K562 (cell line): ENCODE data around the gene HPSE2. TPM values are rescaled to one million over a fixed set of nuclear protein-coding genes. Genes with fewer than 3 reads are reported as not detected.

Source experiments
- ATAC-seq: fragments of 200-7000 bp; cut with Tn5 transposase; 3 replicates; pipeline ENCODE4 v1.9.1; 2020; ENCODE audit warnings: moderate library complexity
- BruUV-seq: library from RNA; stranded (reverse); fragments of 400-500 nt; replicated peaks from 2 replicates; lab custom pipeline; 2021; lab: Mats Ljungman, UMichigan
- CTCF ChIA-PET: fragments of 300-600 bp; formaldehyde crosslinking; extraction: SDS; loops from one replicate; lab custom pipeline; 2021; ENCODE audit warnings: low intra/inter-chr PET ratio; lab: Yijun Ruan, JAX
- POLR2A ChIA-PET: fragments of 300-600, 350-650 bp; sonication (Branson Sonifier 250); formaldehyde crosslinking; extraction: SDS; loops from one replicate; lab custom pipeline; 2021; ENCODE audit warnings: antibody characterized with exemption, inconsistent platforms; lab: Yijun Ruan, JAX
- DNase-seq, 4 experiments: peaks; one replicate each; pipeline versions ENCODE4 v3.0.0 to v3.0.0-alpha.2; 2011 to 2018; ENCODE audit warnings: low spot score in 3 of 4, mixed read lengths in 3 of 4; ENCODE audit errors: extremely low read depth in 1 of 4
- FAIRE-seq: peaks from 2 replicates; lab custom pipeline; 2011; peaks lifted over from hg19 to GRCh38; lab: Jason Lieb, UNC
- H2AFZ ChIP-seq: 2 replicates; pipeline ENCODE4 v1.6.0; 2011; ENCODE audit warnings: low read depth, low read length, control low read depth, inconsistent platforms
- H3K27ac ChIP-seq: fragments of 200-600 bp; 3 replicates; pipeline ENCODE4 v1.8.0; 2011; ENCODE audit warnings: low read depth, mild to moderate bottlenecking, control low read depth, inconsistent platforms, low read length, moderate library complexity, mixed read lengths; ENCODE audit errors: extremely low read depth
- H3K27me3 ChIP-seq, 2 experiments: fragments of 300-600 bp in 1 of 2; 2 replicates in 1 of 2; 3 replicates in 1 of 2; pipeline versions ENCODE4 v1.6.0 to v1.8.0; 2011; ENCODE audit warnings: inconsistent platforms in 2 of 2, low read length in 2 of 2, mild to moderate bottlenecking in 1 of 2, mixed read lengths in 1 of 2, moderate library complexity in 1 of 2; ENCODE audit not compliant: control insufficient read depth in 2 of 2, insufficient read depth in 2 of 2
- H3K36me3 ChIP-seq: fragments of 300-600 bp; 3 replicates; pipeline ENCODE4 v1.8.0; 2011; ENCODE audit warnings: mild to moderate bottlenecking, low read length, inconsistent platforms; ENCODE audit not compliant: control insufficient read depth, insufficient read depth
- H3K4me1 ChIP-seq, 2 experiments: fragments of 200-600 bp in 1 of 2; replicated peaks in 1 of 2; 2 replicates in 1 of 2; 3 replicates in 1 of 2; pipeline versions ENCODE4 v1.5.1 to v1.8.0; 2011; ENCODE audit warnings: inconsistent platforms in 2 of 2, low read length in 2 of 2, mild to moderate bottlenecking in 1 of 2, mixed read lengths in 1 of 2, moderate library complexity in 1 of 2; ENCODE audit not compliant: control insufficient read depth in 2 of 2, insufficient read depth in 2 of 2
- H3K4me2 ChIP-seq: 2 replicates; pipeline ENCODE4 v1.6.1; 2011; ENCODE audit warnings: low read length, control low read depth, inconsistent platforms, mixed read lengths; ENCODE audit not compliant: insufficient read depth
- H3K4me3 ChIP-seq: fragments of 200-600 bp; sonication (generic), shearing (Covaris generic); 2 replicates; pipeline ENCODE4 v1.5.1; 2016; ENCODE audit warnings: control low read depth, inconsistent platforms
- H3K79me2 ChIP-seq: fragments of 200-600 bp; 3 replicates; pipeline ENCODE4 v1.8.0; 2011; ENCODE audit warnings: low read length, inconsistent platforms; ENCODE audit not compliant: control insufficient read depth, insufficient read depth
- H3K9ac ChIP-seq, 2 experiments: 2 replicates each; pipeline versions ENCODE4 v1.6.0 to v1.6.1; 2011; ENCODE audit warnings: low read depth in 2 of 2, low read length in 2 of 2, control low read depth in 1 of 2, inconsistent platforms in 1 of 2, mild to moderate bottlenecking in 1 of 2, mixed read lengths in 1 of 2; ENCODE audit not compliant: insufficient read depth in 1 of 2
- H3K9me1 ChIP-seq: one replicate; pipeline ENCODE4 v1.6.0; 2011; ENCODE audit warnings: inconsistent platforms, mild to moderate bottlenecking, low read length, moderate library complexity; ENCODE audit not compliant: control insufficient read depth, insufficient read depth
- H3K9me3 ChIP-seq: replicated peaks from 2 replicates; pipeline ENCODE4 v1.5.1; 2011; ENCODE audit warnings: low read depth, low read length, inconsistent platforms; ENCODE audit not compliant: control insufficient read depth, insufficient read depth
- H4K20me1 ChIP-seq: replicated peaks from 2 replicates; pipeline ENCODE4 v1.6.1; 2011; ENCODE audit warnings: low read length, inconsistent platforms, mixed read lengths; ENCODE audit not compliant: control insufficient read depth, insufficient read depth
- CLOCK ChIP-seq: fragments of 250-450 bp; sonication (Bioruptor Pico); IDR thresholded peaks from 2 replicates; pipeline ENCODE4 v1.4.0; 2020; ENCODE audit warnings: mild to moderate bottlenecking, moderate library complexity, borderline replicate concordance
- FOS ChIP-seq: IDR thresholded peaks from 3 replicates; pipeline ENCODE4 v1.6.1; 2011; ENCODE audit not compliant: insufficient read length; ENCODE audit errors: extremely low read depth
- FOSL1 ChIP-seq: fragments of 200-800 bp; sonication (Bioruptor generic); conservative IDR thresholded peaks from 2 replicates; pipeline ENCODE4 v1.6.1; 2016; ENCODE audit warnings: missing genetic modification characterization, missing compliant biosample characterization
- FOXA3 ChIP-seq, 2 experiments: fragments of 450-650 bp in 1 of 2; sonication (generic) in 1 of 2; formaldehyde crosslinking; IDR thresholded peaks in 1 of 2; conservative IDR thresholded peaks in 1 of 2; 2 replicates each; pipeline versions ENCODE4 v1.4.0 to v1.8.0; 2020 to 2022; ENCODE audit warnings: mild to moderate bottlenecking in 2 of 2, missing genetic modification reagents in 1 of 2
- HNRNPH1 ChIP-seq: fragments of 200-400 bp; formaldehyde crosslinking; optimal IDR thresholded peaks from 2 replicates; pipeline ENCODE3; 2017; ENCODE audit warnings: low read depth, mild to moderate bottlenecking, low read length, moderate library complexity
- MITF ChIP-seq: IDR thresholded peaks from 2 replicates; pipeline ENCODE4 v1.6.1; 2014; ENCODE audit warnings: antibody characterized with exemption
- NR2C1 ChIP-seq, 2 experiments: fragments of 450-650 bp; IDR thresholded peaks; 2 replicates each; pipeline ENCODE4 v1.6.1; 2017; ENCODE audit warnings: mild to moderate bottlenecking in 2 of 2, antibody characterized with exemption in 1 of 2, inconsistent platforms in 1 of 2, missing compliant biosample characterization in 1 of 2, missing genetic modification characterization in 1 of 2
- RFX7 ChIP-seq: fragments of 250-450 bp; sonication (Bioruptor Pico); IDR thresholded peaks from 2 replicates; pipeline ENCODE4 v1.5.1; 2021; ENCODE audit warnings: mild to moderate bottlenecking
- SIX5 ChIP-seq, 2 experiments: IDR thresholded peaks; 2 replicates each; pipeline ENCODE4 v1.6.1; 2011; ENCODE audit warnings: low read length in 2 of 2, borderline replicate concordance in 1 of 2, low read depth in 1 of 2, mild to moderate bottlenecking in 1 of 2, moderate library complexity in 1 of 2; ENCODE audit not compliant: insufficient read depth in 1 of 2
- ZBTB1 ChIP-seq: sonication (generic); formaldehyde crosslinking; IDR thresholded peaks from 2 replicates; pipeline ENCODE4 v1.8.1; 2023; ENCODE audit warnings: missing genetic modification reagents, low read depth, mild to moderate bottlenecking, borderline replicate concordance
- ZC3H4 ChIP-seq: sonication (generic); formaldehyde crosslinking; IDR thresholded peaks from 2 replicates; pipeline ENCODE4 v1.9.0; 2021; ENCODE audit warnings: missing genetic modification reagents, borderline replicate concordance
- WGBS: fragments of 100-300 bp; shearing (Covaris generic); methylation state at CpG from one replicate; pipeline ENCODE4 v1.1.6; 2016; ENCODE audit warnings: low coverage, mixed read lengths; ENCODE audit not compliant: insufficient coverage; ENCODE audit errors: missing lambda C conversion rate; 5-methylcytosine and 5-hydroxymethylcytosine counted together
- in situ Hi-C: fragments of 300-500 bp; cut with MboI; formaldehyde crosslinking; loops from 4 replicates; pipeline ENCODE4 v1.15.0; 2018; ENCODE audit warnings: inconsistent platforms, mixed read lengths
- intact Hi-C: fragments of 100-400 bp; cut with micrococcal nuclease; formaldehyde crosslinking; loops from 2 replicates; pipeline ENCODE4 v1.14.2; 2022
- polyA plus RNA-seq, 8 experiments: library from polyadenylated mRNA; depleted of rRNA in 4 of 8; stranded (reverse) in 5 of 8; unstranded in 3 of 8; fragments of >200 nt; fragmentation: Nextera tagmentation in 2 of 8; fragmentation: Illumina TruSeq in 1 of 8; extraction: Ambion mirVana in 2 of 8; extraction: Trizol in 1 of 8; gene quantifications; 2 replicates each; pipeline versions ENCODE4 v1.2.1 to v1.2.3, GENCODE V29; 2011 to 2014; ENCODE audit warnings: inconsistent platforms in 1 of 8, missing spikeins in 1 of 8
- total RNA-seq, 7 experiments: library from RNA; depleted of rRNA in 6 of 7; stranded (reverse); fragments of >200 nt in 6 of 7; fragmentation: Illumina TruSeq in 2 of 7; extraction: Trizol in 2 of 7; gene quantifications; 2 replicates each; pipeline versions ENCODE4 v1.2.1 to v1.2.3, GENCODE V29; 2011 to 2021; ENCODE audit warnings: low replicate concordance in 1 of 7
- TF ChIP-seq, protein P1 (sequence below): fragments of 450-650 bp; IDR thresholded peaks from 2 replicates; pipeline ENCODE4 v1.6.1; 2016; ENCODE audit warnings: missing biosample characterization, missing genetic modification characterization
- TF ChIP-seq, protein P2 (sequence below): IDR thresholded peaks from 2 replicates; pipeline ENCODE4 v1.6.1; 2012; ENCODE audit warnings: low read depth, low read length, improper control_type of control experiment, borderline replicate concordance

The HPSE2 gene
- total and polyA plus RNA-seq, 9 of the 15 experiments (the other 6 are each of a cell fraction or from before 2014, with no cell fraction given) = 0.03 to 0.10 (median 0.04) TPM; not detected in 2

GRCh38 chr10:98997596-98997995 lies 238.1 kb downstream of the HPSE2 start:
- Histone ChIP-seq H3K36me3 (no peaks in the 10 kb centered on the region), H3K4me2 (no peak overlapping the region), H3K4me1 (no peaks in the 10 kb centered on the region), H3K9me3 (no peaks in the 10 kb centered on the region), H3K9ac (no peak overlapping the region), H3K9me1 (no peaks in the 10 kb centered on the region), H3K4me3 (no peak overlapping the region), H3K27me3 (no peaks in the 10 kb centered on the region), H3K79me2 (no peaks in the 10 kb centered on the region), H2AFZ (no peak overlapping the region), H3K27ac (no peak overlapping the region), H4K20me1 (no peaks in the 10 kb centered on the region)
- ATAC-seq (no peak), DNase-seq (no peak), FAIRE-seq (no peak)
- WGBS = 48% methylated on average over 3 of the region's 4 CpGs
- ChIA-PET POLR2A (no interaction called here), CTCF (no interaction called here)
- intact Hi-C loops = no loop called here
- BruUV-seq = no TSS peak
- in situ Hi-C loops = no loop called here
- TF ChIP-seq ZBTB1 (CRISPR knock-in tag) (no peak), FOS (no peak), HNRNPH1 (no peak), SIX5 (IDR thresholded peaks at IDR 0.05; ENCODE audit: borderline replicate concordance in 1 of 2, insufficient read depth in 1 of 2, low read depth in 1 of 2, low read length in 2 of 2) (no peak), ZC3H4 (CRISPR knock-in tag) (no peak), FOXA3 (CRISPR knock-in tag; conservative IDR thresholded peaks at IDR 0.05 in 1 of 2, IDR thresholded peaks at IDR 0.05 in 1 of 2) (no peak), NR2C1 (IDR thresholded peaks at IDR 0.05) (no peak), NR2C1 (tag; IDR thresholded peaks at IDR 0.05) (no peak), MITF (no peak), CLOCK (CRISPR knock-in tag) (no peak), FOSL1 (tag) (no peak), RFX7 (CRISPR knock-in tag) (no peak)
- TF ChIP-seq, protein P1, sequence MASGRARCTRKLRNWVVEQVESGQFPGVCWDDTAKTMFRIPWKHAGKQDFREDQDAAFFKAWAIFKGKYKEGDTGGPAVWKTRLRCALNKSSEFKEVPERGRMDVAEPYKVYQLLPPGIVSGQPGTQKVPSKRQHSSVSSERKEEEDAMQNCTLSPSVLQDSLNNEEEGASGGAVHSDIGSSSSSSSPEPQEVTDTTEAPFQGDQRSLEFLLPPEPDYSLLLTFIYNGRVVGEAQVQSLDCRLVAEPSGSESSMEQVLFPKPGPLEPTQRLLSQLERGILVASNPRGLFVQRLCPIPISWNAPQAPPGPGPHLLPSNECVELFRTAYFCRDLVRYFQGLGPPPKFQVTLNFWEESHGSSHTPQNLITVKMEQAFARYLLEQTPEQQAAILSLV (tag) = no peak
- TF ChIP-seq, protein P2, sequence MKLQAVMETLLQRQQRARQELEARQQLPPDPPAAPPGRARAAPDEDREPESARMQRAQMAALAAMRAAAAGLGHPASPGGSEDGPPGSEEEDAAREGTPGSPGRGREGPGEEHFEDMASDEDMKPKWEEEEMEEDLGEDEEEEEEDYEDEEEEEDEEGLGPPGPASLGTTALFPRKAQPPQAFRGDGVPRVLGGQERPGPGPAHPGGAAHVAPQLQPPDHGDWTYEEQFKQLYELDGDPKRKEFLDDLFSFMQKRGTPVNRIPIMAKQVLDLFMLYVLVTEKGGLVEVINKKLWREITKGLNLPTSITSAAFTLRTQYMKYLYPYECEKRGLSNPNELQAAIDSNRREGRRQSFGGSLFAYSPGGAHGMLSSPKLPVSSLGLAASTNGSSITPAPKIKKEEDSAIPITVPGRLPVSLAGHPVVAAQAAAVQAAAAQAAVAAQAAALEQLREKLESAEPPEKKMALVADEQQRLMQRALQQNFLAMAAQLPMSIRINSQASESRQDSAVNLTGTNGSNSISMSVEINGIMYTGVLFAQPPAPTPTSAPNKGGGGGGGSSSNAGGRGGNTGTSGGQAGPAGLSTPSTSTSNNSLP = no peak
